Fibroblast of mammary gland (primary cell): ENCODE data around the gene RFX1.

Experiments
- DNase-seq: peaks from one replicate; pipeline ENCODE4 v3.0.0-alpha.2; 2010; ENCODE audit warnings: low read depth
- H3K4me3 ChIP-seq: 2 replicates; pipeline ENCODE4 v1.5.1; 2011; ENCODE audit warnings: low read depth, mild to moderate bottlenecking, low read length, moderate library complexity; ENCODE audit not compliant: control insufficient read depth
- CTCF ChIP-seq: conservative IDR thresholded peaks from 2 replicates; pipeline ENCODE4 v1.5.1; 2011; ENCODE audit warnings: low read depth, low read length, inconsistent platforms; ENCODE audit not compliant: control insufficient read depth, insufficient read depth

Gene RFX1

GRCh38 chr19:14006085-14006765 is at the start of gene RFX1:
Gene RFX1, minus strand, starts transcription at chr19:14006320. Its CDS starts 12,477 bp downstream, at chr19:13993843.
- TF ChIP-seq CTCF: no peak
- H3K4me3 ChIP-seq: peak within 1 kb of the TSS; percentile 76
- DNase-seq: peak; percentile 100

GRCh38 chr19:14055396-14055795 is 49.3 kb upstream of the RFX1 start:
- no peak overlapping the region for H3K4me3 ChIP-seq
- no peak for TF ChIP-seq CTCF
- DNase-seq: no peak

GRCh38 chr19:14054721-14055120 is 48.6 kb upstream of the RFX1 start:
- TF ChIP-seq CTCF: no peak

DNA sequence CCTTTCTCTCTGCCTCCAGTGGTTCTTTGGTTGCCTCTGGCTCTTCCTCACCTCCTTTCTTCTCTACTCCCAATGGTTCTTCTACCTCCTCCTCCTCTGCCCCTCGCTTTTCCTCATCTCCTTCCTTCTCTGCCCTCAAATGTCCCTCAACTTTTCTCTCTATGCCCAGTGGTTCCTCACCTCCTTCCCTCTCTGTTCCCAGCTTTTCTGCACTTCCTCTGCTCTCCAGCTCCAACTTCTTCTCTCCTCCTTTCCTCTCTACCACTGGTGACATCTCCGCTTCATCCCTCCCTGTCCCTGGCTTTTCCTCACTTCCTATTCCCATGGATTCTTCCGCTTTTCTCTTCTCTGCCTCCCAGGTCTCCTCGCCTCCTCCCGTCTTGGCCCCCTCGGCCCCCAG is 48.0 kb upstream of the RFX1 start:
- TF ChIP-seq CTCF: no peak
- H3K4me3 ChIP-seq: no peak overlapping the region
- no peak for DNase-seq

More at GRCh38 chr19:14054721-14055120, 48.6 kb upstream of the RFX1 start:
- DNase-seq: no peak
- no peak overlapping the region for H3K4me3 ChIP-seq

DNA sequence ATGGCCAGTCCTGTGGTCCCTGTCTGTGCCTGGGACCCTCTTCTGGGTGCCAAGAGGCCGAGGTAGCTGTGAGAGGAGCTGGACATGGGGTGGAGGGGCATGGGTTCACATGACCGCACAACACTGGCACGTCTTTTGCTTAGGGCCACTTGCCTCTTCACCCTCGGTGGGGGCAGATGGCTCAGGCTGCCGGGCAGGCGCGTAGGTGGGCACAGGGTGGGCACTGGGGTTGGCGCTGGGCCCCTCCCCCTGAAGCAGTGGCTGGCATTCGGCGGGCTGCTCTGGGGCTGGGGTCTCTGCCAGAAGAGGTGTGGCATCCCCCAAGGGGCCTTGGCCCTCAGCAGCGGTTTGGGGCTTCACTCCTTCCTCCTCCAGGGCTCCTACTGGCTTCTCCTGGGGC is 47.4 kb upstream of the RFX1 start:
- DNase-seq: no peak
- no peak for TF ChIP-seq CTCF
- no peak overlapping the region for H3K4me3 ChIP-seq

GRCh38 chr19:14053032-14053431 is 46.9 kb upstream of the RFX1 start:
- TF ChIP-seq CTCF: no peak
- no peak for DNase-seq
- H3K4me3 ChIP-seq: no peak overlapping the region
